Mammary epithelial cell (primary cell): ENCODE results near the gene GAL3ST2.

Experiments used
- EZH2 ChIP-seq: IDR thresholded peaks from 2 replicates; pipeline ENCODE4 v1.6.1; 2012; ENCODE audit warnings: low read length, inconsistent platforms, borderline replicate concordance
- TF ChIP-seq, protein P1 (sequence below), 2 donors: IDR thresholded peaks in 1 of 2; conservative IDR thresholded peaks in 1 of 2; 2 replicates each; pipeline ENCODE4 v1.5.1; 2011 to 2012; ENCODE audit warnings: inconsistent platforms in 2 of 2, low read length in 2 of 2, mild to moderate bottlenecking in 2 of 2, control low read depth in 1 of 2, low read depth in 1 of 2; ENCODE audit not compliant: insufficient read depth in 1 of 2; ENCODE audit errors: extremely low read depth in 1 of 2

DNA sequence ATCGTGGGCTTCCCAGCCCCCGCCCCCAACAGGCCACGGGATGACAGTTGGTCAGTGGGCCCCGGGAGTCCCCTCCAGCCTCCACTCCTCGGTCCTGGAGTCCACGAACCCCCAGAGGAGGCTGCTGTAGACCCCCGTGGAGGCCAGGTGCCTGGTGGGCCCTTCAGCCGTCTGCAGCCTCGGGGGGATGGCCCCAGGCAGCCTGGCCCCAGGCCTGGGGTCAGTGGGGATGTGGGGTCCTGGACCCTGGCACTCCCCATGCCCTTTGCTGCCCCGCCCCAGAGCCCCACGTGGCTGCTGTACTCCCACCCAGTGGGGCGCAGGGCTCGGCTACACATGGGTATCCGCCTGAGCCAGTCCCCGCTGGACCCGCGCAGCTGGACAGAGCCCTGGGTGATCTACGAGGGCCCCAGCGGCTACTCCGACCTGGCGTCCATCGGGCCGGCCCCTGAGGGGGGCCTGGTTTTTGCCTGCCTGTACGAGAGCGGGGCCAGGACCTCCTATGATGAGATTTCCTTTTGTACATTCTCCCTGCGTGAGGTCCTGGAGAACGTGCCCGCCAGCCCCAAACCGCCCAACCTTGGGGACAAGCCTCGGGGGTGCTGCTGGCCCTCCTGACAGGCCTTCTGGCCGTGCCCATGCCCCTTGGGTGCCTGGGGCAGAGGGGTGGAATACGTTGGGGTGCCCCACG lies 40.0 kb downstream of the GAL3ST2 start:
- TF ChIP-seq, protein P1, sequence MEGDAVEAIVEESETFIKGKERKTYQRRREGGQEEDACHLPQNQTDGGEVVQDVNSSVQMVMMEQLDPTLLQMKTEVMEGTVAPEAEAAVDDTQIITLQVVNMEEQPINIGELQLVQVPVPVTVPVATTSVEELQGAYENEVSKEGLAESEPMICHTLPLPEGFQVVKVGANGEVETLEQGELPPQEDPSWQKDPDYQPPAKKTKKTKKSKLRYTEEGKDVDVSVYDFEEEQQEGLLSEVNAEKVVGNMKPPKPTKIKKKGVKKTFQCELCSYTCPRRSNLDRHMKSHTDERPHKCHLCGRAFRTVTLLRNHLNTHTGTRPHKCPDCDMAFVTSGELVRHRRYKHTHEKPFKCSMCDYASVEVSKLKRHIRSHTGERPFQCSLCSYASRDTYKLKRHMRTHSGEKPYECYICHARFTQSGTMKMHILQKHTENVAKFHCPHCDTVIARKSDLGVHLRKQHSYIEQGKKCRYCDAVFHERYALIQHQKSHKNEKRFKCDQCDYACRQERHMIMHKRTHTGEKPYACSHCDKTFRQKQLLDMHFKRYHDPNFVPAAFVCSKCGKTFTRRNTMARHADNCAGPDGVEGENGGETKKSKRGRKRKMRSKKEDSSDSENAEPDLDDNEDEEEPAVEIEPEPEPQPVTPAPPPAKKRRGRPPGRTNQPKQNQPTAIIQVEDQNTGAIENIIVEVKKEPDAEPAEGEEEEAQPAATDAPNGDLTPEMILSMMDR (conservative IDR thresholded peaks at IDR 0.05 in 1 of 2, IDR thresholded peaks at IDR 0.05 in 1 of 2; ENCODE audit: extremely low read depth in 1 of 2, insufficient read depth in 1 of 2, low read depth in 1 of 2, low read length in 2 of 2) = no peak
- no peak for TF ChIP-seq EZH2
